ENCODE results near the gene UBALD1. TPM values are rescaled to one million over a fixed set of nuclear protein-coding genes. Genes with fewer than 3 reads are reported as not detected.

Gene UBALD1
- total and polyA plus RNA-seq, 2 donors (not counting 1 experiment from before 2014, with no cell fraction given), result 25.6 to 31.7 TPM

DNA sequence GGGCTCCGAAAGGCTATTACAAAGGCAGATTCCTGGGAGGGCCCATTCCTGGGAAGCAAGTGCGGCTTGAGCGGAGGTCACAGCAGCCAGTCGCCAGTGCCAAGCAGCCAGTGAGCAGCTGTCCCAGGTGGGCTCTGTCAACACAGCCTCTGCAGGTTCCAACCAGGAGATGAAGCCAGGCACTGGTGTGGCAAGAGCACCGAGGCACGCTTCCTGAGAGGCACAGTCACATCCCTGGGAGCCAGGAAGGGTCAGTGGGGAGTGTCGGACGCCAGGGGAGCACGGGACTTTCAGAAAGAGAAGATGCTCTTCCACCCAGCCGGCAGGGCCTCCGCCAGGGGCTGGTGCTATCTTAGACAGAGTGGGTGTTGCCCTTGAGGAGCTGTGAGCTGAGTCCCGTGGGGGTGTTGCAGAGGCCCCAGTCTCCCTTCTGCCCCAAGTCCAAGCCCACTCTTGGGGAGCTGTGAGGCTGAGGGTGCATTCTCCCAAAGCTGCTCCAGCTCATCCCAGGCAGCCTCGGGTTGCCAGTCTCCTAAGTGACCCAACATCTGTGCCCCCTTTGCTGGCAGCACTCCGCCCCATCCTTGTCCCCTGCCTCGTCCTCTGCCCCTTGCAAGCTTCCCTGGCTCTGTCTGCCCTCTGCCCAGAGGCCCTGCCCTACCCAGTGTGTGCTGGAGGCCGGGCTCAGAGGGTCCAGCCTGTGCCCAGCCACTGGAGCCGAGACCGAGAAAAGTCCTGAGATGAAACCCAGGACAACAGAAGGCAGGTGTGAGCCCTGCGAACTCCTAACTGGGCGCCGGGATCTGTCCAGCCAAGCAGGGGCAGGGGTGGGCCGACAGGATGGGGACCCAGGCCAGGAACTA is 6.6 kb downstream of the UBALD1 start:
- Histone ChIP-seq H3K36me3 (replicated peaks in 1 of 2; ENCODE audit: control extremely low read depth in 1 of 2, control insufficient read depth in 1 of 2, extremely low read depth in 1 of 2, insufficient read depth in 2 of 2, low read length in 1 of 2) (peaks cover 0 to 7% of the 10 kb centered on the region in 2 experiments), H3K9ac (ENCODE audit: low read length) (no peak overlapping the region)
- POLR2A ChIA-PET, result no interaction called here

More for the DNA sequence above, 6.6 kb downstream of the UBALD1 start:
- Mint-ChIP-seq H3K27ac (no peak overlapping the region), H3K4me3 (no peak overlapping the region), H3K9me3 (ENCODE audit: insufficient read depth) (no peaks in the 10 kb centered on the region), H3K27me3 (no peaks in the 10 kb centered on the region), H3K4me1 (peaks cover 3% of the 10 kb centered on the region)
- ATAC-seq (ENCODE audit: low read depth), result no peak
- Histone ChIP-seq H3K4me3 (ENCODE audit: control extremely low read depth in 1 of 5, extremely low read depth in 1 of 5, insufficient read depth in 1 of 5, low read depth in 2 of 5, low read length in 4 of 5) (no peak overlapping the region), H2AFZ (ENCODE audit: insufficient read depth, low read depth, low read length, poor library complexity, severe bottlenecking) (no peak overlapping the region), H3K27ac (ENCODE audit: low read length in 2 of 2) (no peak overlapping the region), H3K4me1 (ENCODE audit: control insufficient read depth in 2 of 2, insufficient read depth in 2 of 2, low read length in 2 of 2) (peaks cover 3 to 8% of the 10 kb centered on the region in 2 donors), H3K79me2 (ENCODE audit: control insufficient read depth, insufficient read depth, low read length) (peaks cover 20% of the 10 kb centered on the region), H4K20me1 (ENCODE audit: control insufficient read depth, insufficient read depth, low read length, poor library complexity, severe bottlenecking) (peaks cover 39% of the 10 kb centered on the region), H3K4me2 (replicated peaks; ENCODE audit: low read depth, low read length, poor library complexity, severe bottlenecking) (no peak overlapping the region), H3K9me3 (ENCODE audit: control extremely low read depth in 1 of 3, control insufficient read depth in 2 of 3, insufficient read depth in 1 of 3, low read length in 2 of 3) (no peaks in the 10 kb centered on the region), H3K27me3 (replicated peaks in 1 of 4; ENCODE audit: control extremely low read depth in 1 of 4, control insufficient read depth in 3 of 4, insufficient read depth in 4 of 4, low read length in 3 of 4) (no peaks in the 10 kb centered on the region)
- WGBS (ENCODE audit: insufficient coverage), result 97% methylated on average over 20 of the region's 22 CpGs
- intact Hi-C loops (cut with micrococcal nuclease), result no loop called here
- CTCF ChIA-PET, result interaction anchor here (0.5 kb wide), 1 partner anchor 27 kb away, joined by 3 read pairs; no protein-coding TSS in a partner anchor
- TF ChIP-seq EZH2 (IDR thresholded peaks at IDR 0.05; ENCODE audit: borderline replicate concordance, insufficient read depth, low read depth, low read length, poor library complexity, severe bottlenecking) (no peak), CTCF (IDR thresholded peaks at IDR 0.05) (no peak)
- no peak for DNase-seq
